GM12864 (cell line): ENCODE data around the gene KLF15.
A peak's percentile ranks its signal among the peaks of the same experiment; 100 is the strongest.

Experiments used
- DNase-seq: peaks from one replicate; pipeline ENCODE4 v3.0.0-alpha.2; 2011; ENCODE audit warnings: low read depth
- H3K4me3 ChIP-seq: 2 replicates; pipeline ENCODE4 v1.5.1; 2011; ENCODE audit warnings: mild to moderate bottlenecking, low read depth, low read length, control low read depth
- TF ChIP-seq, protein P1 (sequence below): IDR thresholded peaks from 2 replicates; pipeline ENCODE4 v1.5.1; 2011; ENCODE audit warnings: low read depth, mild to moderate bottlenecking, moderate library complexity, low read length, control low read depth, inconsistent platforms; ENCODE audit errors: missing control alignments

Gene KLF15

GRCh38 chr3:126389112-126389793, 32.0 kb upstream of the KLF15 start:
- DNase-seq = peak; percentile 16
- TF ChIP-seq, protein P1, sequence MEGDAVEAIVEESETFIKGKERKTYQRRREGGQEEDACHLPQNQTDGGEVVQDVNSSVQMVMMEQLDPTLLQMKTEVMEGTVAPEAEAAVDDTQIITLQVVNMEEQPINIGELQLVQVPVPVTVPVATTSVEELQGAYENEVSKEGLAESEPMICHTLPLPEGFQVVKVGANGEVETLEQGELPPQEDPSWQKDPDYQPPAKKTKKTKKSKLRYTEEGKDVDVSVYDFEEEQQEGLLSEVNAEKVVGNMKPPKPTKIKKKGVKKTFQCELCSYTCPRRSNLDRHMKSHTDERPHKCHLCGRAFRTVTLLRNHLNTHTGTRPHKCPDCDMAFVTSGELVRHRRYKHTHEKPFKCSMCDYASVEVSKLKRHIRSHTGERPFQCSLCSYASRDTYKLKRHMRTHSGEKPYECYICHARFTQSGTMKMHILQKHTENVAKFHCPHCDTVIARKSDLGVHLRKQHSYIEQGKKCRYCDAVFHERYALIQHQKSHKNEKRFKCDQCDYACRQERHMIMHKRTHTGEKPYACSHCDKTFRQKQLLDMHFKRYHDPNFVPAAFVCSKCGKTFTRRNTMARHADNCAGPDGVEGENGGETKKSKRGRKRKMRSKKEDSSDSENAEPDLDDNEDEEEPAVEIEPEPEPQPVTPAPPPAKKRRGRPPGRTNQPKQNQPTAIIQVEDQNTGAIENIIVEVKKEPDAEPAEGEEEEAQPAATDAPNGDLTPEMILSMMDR = peak; percentile 84
- peak overlapping the region; percentile 6; the same call in 1 of the 2 replicates for H3K4me3 ChIP-seq

GRCh38 chr3:126381966-126382365, 24.8 kb upstream of the KLF15 start:
- TF ChIP-seq, protein P1 = no peak
- DNase-seq = no peak
- H3K4me3 ChIP-seq = no peak overlapping the region

GRCh38 chr3:126380011-126380768, 23.0 kb upstream of the KLF15 start:
- H3K4me3 ChIP-seq = no peak overlapping the region
- TF ChIP-seq, protein P1 = no peak

GRCh38 chr3:126378341-126378751, 21.1 kb upstream of the KLF15 start:
- H3K4me3 ChIP-seq = no peak overlapping the region
- TF ChIP-seq, protein P1 = no peak
- no peak for DNase-seq

More at GRCh38 chr3:126380011-126380768, 23.0 kb upstream of the KLF15 start:
- DNase-seq = no peak

DNA sequence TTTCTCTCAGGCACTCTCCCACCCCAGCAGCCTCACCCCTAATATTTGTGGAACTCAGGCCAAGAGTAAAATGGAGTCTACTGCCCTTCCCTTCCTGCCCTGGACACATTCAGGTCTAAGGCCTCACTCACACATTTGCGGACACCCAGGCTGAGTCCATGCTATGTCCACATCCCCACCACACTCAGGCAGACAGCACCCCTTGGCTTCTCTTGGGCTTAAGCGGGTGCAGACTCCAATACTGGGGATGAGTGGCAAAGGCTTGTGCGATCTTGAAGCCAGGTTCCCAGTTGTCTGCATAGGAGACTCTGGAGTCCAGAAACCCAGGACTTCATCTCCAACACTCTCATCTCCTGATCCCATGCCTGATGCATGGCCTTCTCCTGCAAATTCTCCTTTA, 20.0 kb upstream of the KLF15 start:
- H3K4me3 ChIP-seq = no peak overlapping the region
- no peak for DNase-seq
- TF ChIP-seq, protein P1 = no peak

- no peak overlapping the region for H3K4me3 ChIP-seq
- DNase-seq = no peak
- TF ChIP-seq, protein P1 = no peak
Measured at GRCh38 chr3:126376444-126376843, 19.2 kb upstream of the KLF15 start.
